Stimulated activated CD4-positive, alpha-beta T cell treated with anti-CD3 and anti-CD28 coated beads, Interleukin-2, amount 100 ng/mL, for 4 hours (primary cell): ENCODE results near the gene KIF5C.

Source experiments
- DNase-seq: peaks from one replicate; pipeline ENCODE4 v3.0.0-alpha.2; 2020; ENCODE audit warnings: low read depth

Gene KIF5C

DNA sequence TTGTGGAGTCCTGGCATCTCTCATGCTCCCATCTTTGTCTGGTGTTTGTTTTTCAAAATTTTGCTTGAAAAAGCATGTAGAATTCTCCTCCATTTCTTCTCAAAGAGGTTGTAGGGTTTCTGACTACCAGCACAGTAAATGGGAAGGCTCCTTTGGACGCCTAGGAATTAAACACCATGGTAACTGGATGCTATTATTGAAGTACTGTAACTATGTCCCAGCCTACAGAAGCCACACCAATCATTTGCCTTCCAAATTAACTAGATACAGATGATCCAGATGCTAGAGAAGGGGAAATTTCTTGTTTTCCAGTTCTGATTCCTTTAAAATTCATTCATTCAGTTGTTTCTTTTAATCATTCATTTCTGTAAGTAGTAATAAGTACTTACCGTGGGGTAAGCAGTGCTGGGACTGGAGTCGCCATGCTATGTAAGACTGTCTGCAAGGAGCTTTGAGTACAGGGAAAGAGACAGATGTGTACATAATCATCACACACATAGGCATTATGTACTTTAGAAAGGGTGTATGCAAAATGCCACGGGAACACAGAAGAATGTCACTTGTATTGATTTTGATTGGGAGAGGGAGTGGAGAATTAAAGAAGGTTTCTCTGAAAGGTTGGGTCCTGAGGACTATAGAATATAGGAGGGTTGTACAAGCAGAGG lies 49.6 kb downstream of the KIF5C start:
- no peak for DNase-seq

DNA sequence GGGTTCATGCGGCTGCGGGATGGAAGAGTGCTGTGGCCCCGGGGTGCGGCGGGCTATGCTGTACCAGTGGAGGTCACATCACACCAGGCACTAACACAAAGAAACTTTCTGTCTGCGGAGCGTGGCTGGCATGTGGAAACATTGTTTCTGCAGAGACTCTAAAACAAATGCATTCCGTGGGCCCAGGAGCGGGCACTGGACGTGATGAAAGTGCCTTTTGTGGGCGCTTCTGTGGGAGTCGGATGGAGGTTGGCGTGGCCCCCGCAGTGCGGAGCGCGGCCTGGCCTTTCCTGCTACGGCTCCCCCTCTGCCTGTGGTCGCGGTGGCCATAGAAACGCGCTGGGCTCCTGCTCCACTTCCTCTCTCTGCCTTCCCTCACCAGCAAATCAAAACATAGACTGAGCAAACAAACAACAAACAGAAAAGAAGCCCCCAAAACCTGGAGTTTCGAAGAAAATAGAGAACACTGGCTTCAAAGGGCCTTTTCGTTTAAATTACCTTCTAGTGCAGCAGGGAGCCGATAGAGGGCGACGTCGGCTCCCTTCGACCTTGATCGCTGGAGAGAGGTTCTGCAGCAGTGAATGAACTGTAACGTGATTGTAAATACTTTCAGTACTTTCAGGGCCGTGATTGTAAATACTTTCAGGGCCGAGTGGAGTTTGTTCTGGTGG lies 51.4 kb downstream of the KIF5C start:
- DNase-seq: peak; percentile 11

DNA sequence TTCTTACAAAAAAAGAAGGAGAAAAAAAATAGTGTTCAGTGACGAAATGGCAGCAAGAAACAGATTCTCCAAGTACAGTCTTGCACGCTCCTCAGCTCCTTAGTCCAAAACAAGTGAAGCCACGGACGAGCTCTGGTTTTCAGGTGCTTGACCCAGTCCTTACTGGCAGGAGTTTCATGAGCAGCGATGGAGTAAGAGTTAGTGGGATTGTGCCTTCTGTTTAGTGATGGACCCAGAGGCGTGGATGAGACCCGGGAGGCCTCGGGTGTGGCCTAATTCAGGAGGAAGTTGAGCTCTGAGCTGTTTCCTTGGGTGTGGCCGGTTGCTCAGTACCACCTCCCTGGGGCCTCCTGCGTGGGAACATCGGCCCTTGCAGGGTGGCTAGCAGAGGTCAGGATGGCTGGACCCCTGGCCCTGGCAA lies 52.0 kb downstream of the KIF5C start:
- no peak for DNase-seq

DNA sequence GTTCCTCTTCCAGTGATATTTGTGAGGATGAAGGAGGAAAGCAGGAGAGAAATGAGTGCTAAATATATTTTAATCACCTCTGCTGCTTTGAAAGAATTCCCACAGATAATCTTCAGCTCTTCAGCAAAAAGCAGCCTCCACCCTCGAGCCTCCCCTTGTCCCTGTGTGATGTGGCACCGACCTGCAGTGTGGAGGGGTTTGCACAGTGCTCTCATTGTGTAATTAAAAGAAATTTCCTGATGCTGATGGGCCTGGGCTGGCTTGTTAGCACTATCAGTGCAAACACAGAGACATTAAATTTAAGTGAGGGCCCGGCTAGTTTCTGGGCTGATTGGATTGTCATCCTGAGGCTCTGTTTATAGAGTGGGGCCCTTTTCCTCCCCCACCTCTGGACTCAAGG lies 53.4 kb downstream of the KIF5C start:
- no peak for DNase-seq

- DNase-seq: no peak
Observed at GRCh38 chr2:148930046-148930775, 55.2 kb downstream of the KIF5C start.

GRCh38 chr2:148932536-148932935 lies 57.5 kb downstream of the KIF5C start:
- no peak for DNase-seq

GRCh38 chr2:148933456-148933855 lies 58.4 kb downstream of the KIF5C start:
- DNase-seq: no peak

- no peak for DNase-seq
Observed at GRCh38 chr2:148935791-148936190, 60.8 kb downstream of the KIF5C start.

DNA sequence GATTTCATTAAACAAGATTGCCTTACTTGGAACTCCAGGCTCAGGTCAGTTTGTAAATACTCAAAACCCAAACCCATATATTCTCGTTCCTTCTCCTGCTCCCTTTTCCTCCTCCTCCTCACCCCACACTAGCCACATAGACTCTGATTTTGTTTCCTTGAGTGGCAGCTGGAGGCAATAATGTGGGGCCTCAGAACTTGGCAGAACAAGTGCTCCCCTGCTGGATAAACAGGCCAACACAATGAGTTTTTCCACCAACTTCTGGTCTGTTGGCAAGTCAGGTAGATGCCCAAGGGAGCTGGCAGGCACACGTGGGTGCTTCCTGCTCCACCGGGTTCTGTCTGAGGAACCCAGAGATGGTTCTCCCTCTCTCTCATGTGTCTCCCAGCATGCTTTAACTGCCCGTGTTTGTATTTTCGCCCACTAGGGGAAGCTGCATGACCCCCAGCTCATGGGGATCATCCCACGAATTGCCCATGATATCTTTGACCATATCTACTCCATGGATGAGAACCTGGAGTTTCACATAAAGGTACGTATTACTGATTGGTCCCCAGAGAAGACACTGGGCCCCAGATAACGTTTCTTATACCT lies 61.9 kb downstream of the KIF5C start:
- no peak for DNase-seq

- DNase-seq: no peak
Observed at GRCh38 chr2:148939271-148939670, 64.2 kb downstream of the KIF5C start.

DNA sequence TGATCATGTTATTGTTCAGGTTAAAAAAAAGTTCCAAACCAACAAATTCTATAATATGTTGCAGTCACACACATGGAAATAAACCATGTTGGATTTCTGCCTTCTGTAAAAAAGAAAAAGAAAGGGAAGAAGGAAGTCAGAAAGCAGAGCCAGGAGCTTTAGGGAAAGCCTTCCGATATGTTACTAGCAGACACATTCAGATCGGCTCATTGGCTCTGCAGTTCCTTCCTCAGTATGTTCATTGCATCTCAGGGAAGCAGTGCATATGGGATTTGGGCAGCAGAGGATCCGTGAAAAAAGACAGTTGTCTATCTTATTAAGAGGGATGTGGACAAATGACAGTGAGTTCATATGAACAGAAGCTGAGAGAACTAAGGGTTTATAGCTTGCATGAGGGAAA lies 68.1 kb downstream of the KIF5C start:
- no peak for DNase-seq

DNA sequence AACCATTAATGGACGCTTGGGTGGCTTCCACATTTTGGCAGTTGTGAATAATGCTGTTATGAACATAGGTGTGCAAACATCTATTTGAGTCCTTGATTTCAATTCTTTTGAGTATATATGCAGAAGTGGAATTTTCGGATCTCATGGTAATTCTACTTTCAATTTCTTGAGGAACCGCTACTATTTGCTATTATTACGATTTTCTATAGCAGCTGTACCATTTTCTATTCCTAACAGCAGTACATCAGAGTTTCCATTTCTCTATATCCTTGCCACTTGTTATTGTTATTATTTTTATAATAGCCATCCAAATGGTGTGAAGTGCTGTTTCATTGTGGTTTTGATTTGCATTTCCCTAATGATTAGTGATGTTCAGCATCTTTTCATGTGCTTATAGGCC lies 69.5 kb downstream of the KIF5C start:
- no peak for DNase-seq

- no peak for DNase-seq
Observed at GRCh38 chr2:148947299-148947698, 72.3 kb downstream of the KIF5C start.

GRCh38 chr2:148948868-148949267 lies 73.8 kb downstream of the KIF5C start:
- no peak for DNase-seq

GRCh38 chr2:148949348-148949747 lies 74.3 kb downstream of the KIF5C start:
- DNase-seq: no peak

DNA sequence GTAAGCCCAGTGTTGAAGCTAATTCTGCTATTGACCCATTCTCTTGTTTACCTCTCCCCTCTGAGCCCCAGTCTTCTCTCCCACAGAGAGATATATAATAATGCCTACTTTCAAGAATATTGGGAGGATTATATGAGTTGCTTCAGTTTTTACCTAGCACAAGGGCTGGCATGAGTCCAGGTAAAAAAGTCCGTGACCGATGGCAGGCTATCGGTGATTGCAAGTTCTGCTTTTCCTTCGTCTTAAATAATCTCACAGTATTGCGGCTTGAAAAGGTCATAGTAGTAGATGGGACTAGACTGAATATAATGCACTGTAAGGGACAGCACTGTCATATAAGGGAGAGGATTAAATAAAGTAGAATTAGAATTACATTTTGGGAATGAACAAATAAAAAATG lies 77.6 kb downstream of the KIF5C start:
- DNase-seq: no peak

DNA sequence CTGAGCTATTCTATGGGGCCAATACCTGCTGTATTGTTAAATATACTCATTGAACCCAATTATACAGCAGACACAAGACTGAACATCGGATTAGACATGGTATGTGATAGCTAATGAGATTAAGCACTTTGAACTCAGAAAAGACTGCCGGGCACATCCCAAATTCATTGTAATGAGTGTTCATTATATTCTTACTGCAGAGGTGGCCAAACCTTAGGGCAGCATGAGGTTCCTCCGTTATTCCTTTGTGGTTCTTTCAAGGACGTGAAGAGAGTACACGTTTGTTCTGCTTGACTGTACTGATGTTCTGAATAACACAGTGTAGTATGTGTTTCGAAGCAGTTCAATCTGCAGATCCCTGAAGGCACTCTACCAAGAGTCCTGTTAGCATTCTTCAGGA lies 78.4 kb downstream of the KIF5C start:
- no peak for DNase-seq

GRCh38 chr2:148954536-148954935 lies 79.5 kb downstream of the KIF5C start:
- DNase-seq: no peak

DNA sequence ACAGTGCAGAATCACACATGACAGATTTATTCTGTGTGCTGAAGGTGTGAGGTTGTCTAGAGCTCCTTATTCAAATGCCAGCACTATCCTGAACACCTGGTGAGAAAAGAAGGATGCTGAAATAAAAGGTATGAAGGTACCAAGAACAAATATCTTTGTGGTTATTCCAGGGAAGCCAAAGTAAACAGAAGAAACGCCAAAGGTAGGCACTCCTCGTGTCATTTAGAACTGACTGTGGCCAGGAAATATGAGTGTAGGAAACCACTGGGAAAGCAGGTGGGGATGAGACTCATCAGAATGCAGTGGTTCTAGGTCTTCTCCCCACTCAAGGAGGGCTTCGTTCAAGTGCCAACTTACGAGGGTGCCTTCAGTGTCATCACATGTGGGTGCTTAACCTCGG lies 80.8 kb downstream of the KIF5C start:
- DNase-seq: no peak

GRCh38 chr2:148957023-148957422 lies 82.0 kb downstream of the KIF5C start:
- DNase-seq: no peak

GRCh38 chr2:148959745-148960144 lies 84.7 kb downstream of the KIF5C start:
- DNase-seq: no peak

GRCh38 chr2:148960483-148960882 lies 85.5 kb downstream of the KIF5C start:
- no peak for DNase-seq

GRCh38 chr2:148963461-148963860 lies 88.4 kb downstream of the KIF5C start:
- DNase-seq: no peak
